ENCODE results near the gene KRTAP10-2. TPM values are rescaled to one million over a fixed set of nuclear protein-coding genes. Genes with fewer than 3 reads are reported as not detected.

KRTAP10-2 gene
- total and polyA plus RNA-seq, 2 experiments from 2014 or later: 0.24 TPM; not detected in 1

DNA sequence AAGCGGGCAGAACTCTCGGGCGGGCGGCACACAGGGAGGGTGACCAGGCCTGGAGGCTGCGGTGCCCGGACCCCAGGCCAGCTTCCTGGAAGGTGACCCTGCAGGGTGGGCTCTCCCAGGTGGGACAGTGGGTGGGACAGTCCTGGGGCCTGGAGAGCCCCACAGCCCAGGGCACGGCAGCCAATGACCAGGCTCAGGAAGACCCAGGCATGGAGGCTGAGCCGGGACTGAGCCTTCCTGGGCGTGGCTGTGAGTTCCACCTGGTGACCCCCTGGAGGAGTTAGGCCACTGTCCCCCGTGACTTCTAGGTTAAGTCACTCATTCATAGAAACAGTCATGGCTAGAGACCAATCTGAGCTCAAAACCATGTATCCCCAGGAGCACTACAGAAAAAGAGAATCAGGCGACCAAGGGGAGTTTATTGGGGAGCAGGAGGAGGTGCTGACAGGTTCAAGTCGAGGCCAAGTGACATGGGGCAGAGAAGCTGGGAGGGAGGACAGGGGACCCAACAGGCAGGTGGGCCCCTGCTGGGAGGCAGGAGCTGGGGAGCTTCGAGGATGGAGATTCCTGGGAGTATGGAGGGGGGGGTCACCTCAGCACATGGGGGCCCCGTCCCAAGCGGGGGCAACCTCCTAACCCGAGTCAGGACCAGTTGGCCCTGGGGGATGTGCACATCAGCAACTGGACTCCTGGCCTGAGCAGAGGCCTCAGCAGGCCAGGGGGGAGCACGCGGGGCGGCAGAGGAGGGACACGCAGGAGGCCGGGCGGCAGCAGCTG lies 27.9 kb upstream of the KRTAP10-2 start:
- Histone ChIP-seq H2AFZ (no peak overlapping the region), H3F3A (replicated peaks; ENCODE audit: low read depth) (no peaks in the 10 kb centered on the region), H3K27ac (ENCODE audit: low read depth) (no peak overlapping the region), H3K4me1 (ENCODE audit: insufficient read depth) (no peaks in the 10 kb centered on the region), H3K79me2 (replicated peaks; ENCODE audit: insufficient read depth) (no peaks in the 10 kb centered on the region), H3K36me3 (ENCODE audit: insufficient read depth) (no peaks in the 10 kb centered on the region), H3K4me2 (no peak overlapping the region), H3K27me3 (ENCODE audit: insufficient read depth) (no peaks in the 10 kb centered on the region), H4K20me1 (replicated peaks; ENCODE audit: insufficient read depth) (no peaks in the 10 kb centered on the region), H3K9me2 (ENCODE audit: insufficient read depth) (no peaks in the 10 kb centered on the region), H3K4me3 (no peak overlapping the region)
- peaks cover 3% of the 10 kb centered on the region; the same call in 2 of the 3 replicates for H3K36me3 Mint-ChIP-seq (ENCODE audit: low read depth)
- TF ChIP-seq EZH2phosphoT487 (IDR thresholded peaks at IDR 0.05; ENCODE audit: unreplicated experiment) (no peak), REST (IDR thresholded peaks at IDR 0.05; ENCODE audit: unreplicated experiment) (no peak), POLR2AphosphoS5 (IDR thresholded peaks at IDR 0.05; ENCODE audit: low read depth) (no peak), JUNB (IDR thresholded peaks at IDR 0.05; ENCODE audit: unreplicated experiment) (no peak), CREB1 (CRISPR knock-in tag; IDR thresholded peaks at IDR 0.05; ENCODE audit: low read depth) (no peak), ZNF114 (CRISPR knock-in tag; IDR thresholded peaks at IDR 0.05) (no peak), EZH2 (IDR thresholded peaks at IDR 0.05; ENCODE audit: low read depth, unreplicated experiment) (no peak), ETS1 (IDR thresholded peaks at IDR 0.05) (no peak)
- TF ChIP-seq, protein P1, sequence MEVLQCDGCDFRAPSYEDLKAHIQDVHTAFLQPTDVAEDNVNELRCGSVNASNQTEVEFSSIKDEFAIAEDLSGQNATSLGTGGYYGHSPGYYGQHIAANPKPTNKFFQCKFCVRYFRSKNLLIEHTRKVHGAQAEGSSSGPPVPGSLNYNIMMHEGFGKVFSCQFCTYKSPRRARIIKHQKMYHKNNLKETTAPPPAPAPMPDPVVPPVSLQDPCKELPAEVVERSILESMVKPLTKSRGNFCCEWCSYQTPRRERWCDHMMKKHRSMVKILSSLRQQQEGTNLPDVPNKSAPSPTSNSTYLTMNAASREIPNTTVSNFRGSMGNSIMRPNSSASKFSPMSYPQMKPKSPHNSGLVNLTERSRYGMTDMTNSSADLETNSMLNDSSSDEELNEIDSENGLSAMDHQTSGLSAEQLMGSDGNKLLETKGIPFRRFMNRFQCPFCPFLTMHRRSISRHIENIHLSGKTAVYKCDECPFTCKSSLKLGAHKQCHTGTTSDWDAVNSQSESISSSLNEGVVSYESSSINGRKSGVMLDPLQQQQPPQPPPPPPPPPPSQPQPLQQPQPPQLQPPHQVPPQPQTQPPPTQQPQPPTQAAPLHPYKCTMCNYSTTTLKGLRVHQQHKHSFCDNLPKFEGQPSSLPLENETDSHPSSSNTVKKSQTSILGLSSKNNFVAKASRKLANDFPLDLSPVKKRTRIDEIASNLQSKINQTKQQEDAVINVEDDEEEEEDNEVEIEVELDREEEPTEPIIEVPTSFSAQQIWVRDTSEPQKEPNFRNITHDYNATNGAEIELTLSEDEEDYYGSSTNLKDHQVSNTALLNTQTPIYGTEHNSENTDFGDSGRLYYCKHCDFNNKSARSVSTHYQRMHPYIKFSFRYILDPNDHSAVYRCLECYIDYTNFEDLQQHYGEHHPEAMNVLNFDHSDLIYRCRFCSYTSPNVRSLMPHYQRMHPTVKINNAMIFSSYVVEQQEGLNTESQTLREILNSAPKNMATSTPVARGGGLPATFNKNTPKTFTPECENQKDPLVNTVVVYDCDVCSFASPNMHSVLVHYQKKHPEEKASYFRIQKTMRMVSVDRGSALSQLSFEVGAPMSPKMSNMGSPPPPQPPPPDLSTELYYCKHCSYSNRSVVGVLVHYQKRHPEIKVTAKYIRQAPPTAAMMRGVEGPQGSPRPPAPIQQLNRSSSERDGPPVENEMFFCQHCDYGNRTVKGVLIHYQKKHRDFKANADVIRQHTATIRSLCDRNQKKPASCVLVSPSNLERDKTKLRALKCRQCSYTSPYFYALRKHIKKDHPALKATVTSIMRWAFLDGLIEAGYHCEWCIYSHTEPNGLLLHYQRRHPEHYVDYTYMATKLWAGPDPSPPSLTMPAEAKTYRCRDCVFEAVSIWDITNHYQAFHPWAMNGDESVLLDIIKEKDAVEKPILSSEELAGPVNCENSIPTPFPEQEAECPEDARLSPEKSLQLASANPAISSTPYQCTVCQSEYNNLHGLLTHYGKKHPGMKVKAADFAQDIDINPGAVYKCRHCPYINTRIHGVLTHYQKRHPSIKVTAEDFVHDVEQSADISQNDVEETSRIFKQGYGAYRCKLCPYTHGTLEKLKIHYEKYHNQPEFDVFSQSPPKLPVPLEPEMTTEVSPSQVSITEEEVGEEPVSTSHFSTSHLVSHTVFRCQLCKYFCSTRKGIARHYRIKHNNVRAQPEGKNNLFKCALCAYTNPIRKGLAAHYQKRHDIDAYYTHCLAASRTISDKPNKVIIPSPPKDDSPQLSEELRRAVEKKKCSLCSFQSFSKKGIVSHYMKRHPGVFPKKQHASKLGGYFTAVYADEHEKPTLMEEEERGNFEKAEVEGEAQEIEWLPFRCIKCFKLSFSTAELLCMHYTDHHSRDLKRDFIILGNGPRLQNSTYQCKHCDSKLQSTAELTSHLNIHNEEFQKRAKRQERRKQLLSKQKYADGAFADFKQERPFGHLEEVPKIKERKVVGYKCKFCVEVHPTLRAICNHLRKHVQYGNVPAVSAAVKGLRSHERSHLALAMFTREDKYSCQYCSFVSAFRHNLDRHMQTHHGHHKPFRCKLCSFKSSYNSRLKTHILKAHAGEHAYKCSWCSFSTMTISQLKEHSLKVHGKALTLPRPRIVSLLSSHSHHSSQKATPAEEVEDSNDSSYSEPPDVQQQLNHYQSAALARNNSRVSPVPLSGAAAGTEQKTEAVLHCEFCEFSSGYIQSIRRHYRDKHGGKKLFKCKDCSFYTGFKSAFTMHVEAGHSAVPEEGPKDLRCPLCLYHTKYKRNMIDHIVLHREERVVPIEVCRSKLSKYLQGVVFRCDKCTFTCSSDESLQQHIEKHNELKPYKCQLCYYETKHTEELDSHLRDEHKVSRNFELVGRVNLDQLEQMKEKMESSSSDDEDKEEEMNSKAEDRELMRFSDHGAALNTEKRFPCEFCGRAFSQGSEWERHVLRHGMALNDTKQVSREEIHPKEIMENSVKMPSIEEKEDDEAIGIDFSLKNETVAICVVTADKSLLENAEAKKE (CRISPR knock-in tag; IDR thresholded peaks at IDR 0.05): no peak
- TF ChIP-seq, protein P2, sequence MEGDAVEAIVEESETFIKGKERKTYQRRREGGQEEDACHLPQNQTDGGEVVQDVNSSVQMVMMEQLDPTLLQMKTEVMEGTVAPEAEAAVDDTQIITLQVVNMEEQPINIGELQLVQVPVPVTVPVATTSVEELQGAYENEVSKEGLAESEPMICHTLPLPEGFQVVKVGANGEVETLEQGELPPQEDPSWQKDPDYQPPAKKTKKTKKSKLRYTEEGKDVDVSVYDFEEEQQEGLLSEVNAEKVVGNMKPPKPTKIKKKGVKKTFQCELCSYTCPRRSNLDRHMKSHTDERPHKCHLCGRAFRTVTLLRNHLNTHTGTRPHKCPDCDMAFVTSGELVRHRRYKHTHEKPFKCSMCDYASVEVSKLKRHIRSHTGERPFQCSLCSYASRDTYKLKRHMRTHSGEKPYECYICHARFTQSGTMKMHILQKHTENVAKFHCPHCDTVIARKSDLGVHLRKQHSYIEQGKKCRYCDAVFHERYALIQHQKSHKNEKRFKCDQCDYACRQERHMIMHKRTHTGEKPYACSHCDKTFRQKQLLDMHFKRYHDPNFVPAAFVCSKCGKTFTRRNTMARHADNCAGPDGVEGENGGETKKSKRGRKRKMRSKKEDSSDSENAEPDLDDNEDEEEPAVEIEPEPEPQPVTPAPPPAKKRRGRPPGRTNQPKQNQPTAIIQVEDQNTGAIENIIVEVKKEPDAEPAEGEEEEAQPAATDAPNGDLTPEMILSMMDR (conservative IDR thresholded peaks at IDR 0.05; ENCODE audit: low read depth in 2 of 2): no peak
- H3K27ac Mint-ChIP-seq: no peak overlapping the region
- H3K4me3 Mint-ChIP-seq: no peak overlapping the region
- peaks cover 9% of the 10 kb centered on the region for H3K4me1 Mint-ChIP-seq
- ATAC-seq: no peak
- peaks cover 11% of the 10 kb centered on the region for H3K27me3 Mint-ChIP-seq (ENCODE audit: insufficient read depth, low read depth, poor library complexity)
- DNase-seq (ENCODE audit: low spot score): no peak
- H3K9me3 Mint-ChIP-seq: peaks cover 30% of the 10 kb centered on the region

Data from GM23338 (cell line).